H9 (cell line): ENCODE data around the gene MCOLN3. TPM values are rescaled to one million over a fixed set of nuclear protein-coding genes. Genes with fewer than 3 reads are reported as not detected.

Experiments
- DNase-seq: peaks from one replicate; pipeline ENCODE4 v3.0.0-alpha.2; 2017
- H2AFZ ChIP-seq: one replicate; pipeline ENCODE4 v1.6.1; 2013; ENCODE audit warnings: mild to moderate bottlenecking, low read length, control low read depth, moderate library complexity
- H2AK5ac ChIP-seq: 2 replicates; pipeline ENCODE4 v1.6.1; 2013; ENCODE audit warnings: low read length, control low read depth, mixed read lengths; ENCODE audit not compliant: insufficient read length
- H2BK120ac ChIP-seq: one replicate; pipeline ENCODE4 v1.6.1; 2013; ENCODE audit warnings: low read depth, mild to moderate bottlenecking, low read length, control low read depth, inconsistent platforms; ENCODE audit not compliant: poor library complexity, severe bottlenecking
- H2BK12ac ChIP-seq: 2 replicates; pipeline ENCODE4 v1.6.1; 2013; ENCODE audit warnings: low read length, control low read depth, mixed read lengths, low read depth; ENCODE audit not compliant: insufficient read length
- H2BK15ac ChIP-seq: 2 replicates; pipeline ENCODE4 v1.6.1; 2013; ENCODE audit warnings: low read depth, low read length, control low read depth
- H2BK20ac ChIP-seq: one replicate; pipeline ENCODE4 v1.6.1; 2013; ENCODE audit warnings: low read depth, mild to moderate bottlenecking, low read length, control low read depth, inconsistent platforms; ENCODE audit not compliant: poor library complexity, severe bottlenecking
- H2BK5ac ChIP-seq: 2 replicates; pipeline ENCODE4 v1.6.1; 2013; ENCODE audit warnings: low read length, control low read depth, mixed read lengths; ENCODE audit not compliant: insufficient read length
- H3K14ac ChIP-seq: 2 replicates; pipeline ENCODE4 v1.6.1; 2013; ENCODE audit warnings: low read length, control low read depth; ENCODE audit not compliant: insufficient read depth
- H3K18ac ChIP-seq: 2 replicates; pipeline ENCODE4 v1.6.1; 2013; ENCODE audit warnings: low read depth, mild to moderate bottlenecking, mixed read lengths, low read length, control low read depth; ENCODE audit not compliant: insufficient read length
- H3K23ac ChIP-seq: 2 replicates; pipeline ENCODE4 v1.6.1; 2013; ENCODE audit warnings: low read length, control low read depth, mixed read lengths, low read depth; ENCODE audit not compliant: insufficient read length
- H3K23me2 ChIP-seq: 2 replicates; pipeline ENCODE4 v1.6.1; 2013; ENCODE audit warnings: low read depth, mild to moderate bottlenecking, mixed read lengths, low read length, control low read depth; ENCODE audit not compliant: insufficient read length, poor library complexity, severe bottlenecking
- H3K27ac ChIP-seq: 2 replicates; pipeline ENCODE4 v1.5.1; 2013; ENCODE audit warnings: low read length, control low read depth, mixed read lengths, low read depth; ENCODE audit not compliant: insufficient read length
- H3K27me3 ChIP-seq: 2 replicates; pipeline ENCODE4 v1.6.1; 2013; ENCODE audit warnings: low read length, control low read depth, inconsistent platforms; ENCODE audit not compliant: insufficient read depth
- H3K4ac ChIP-seq: 2 replicates; pipeline ENCODE4 v1.6.1; 2013; ENCODE audit warnings: low read depth, mild to moderate bottlenecking, control low read depth, inconsistent platforms, low read length, moderate library complexity
- H3K4me1 ChIP-seq: 2 replicates; pipeline ENCODE4 v1.6.1; 2013; ENCODE audit warnings: low read length, control low read depth, inconsistent platforms; ENCODE audit not compliant: insufficient read depth
- H3K4me2 ChIP-seq: 2 replicates; pipeline ENCODE4 v1.6.1; 2013; ENCODE audit warnings: low read length, control low read depth, mixed read lengths; ENCODE audit not compliant: insufficient read length, insufficient read depth
- H3K56ac ChIP-seq: 2 replicates; pipeline ENCODE4 v1.6.1; 2013; ENCODE audit warnings: low read depth, mild to moderate bottlenecking, mixed read lengths, low read length, control low read depth; ENCODE audit not compliant: insufficient read length
- H3K79me1 ChIP-seq: 2 replicates; pipeline ENCODE4 v1.6.1; 2013; ENCODE audit warnings: low read depth, mild to moderate bottlenecking, moderate library complexity, low read length, control low read depth, inconsistent platforms; ENCODE audit not compliant: insufficient read depth, poor library complexity, severe bottlenecking
- H3K79me2 ChIP-seq: 2 replicates; pipeline ENCODE4 v1.6.1; 2013; ENCODE audit warnings: low read length, control low read depth, inconsistent platforms; ENCODE audit not compliant: insufficient read depth
- H3K9ac ChIP-seq: 2 replicates; pipeline ENCODE4 v1.6.1; 2013; ENCODE audit warnings: low read length, control low read depth, mixed read lengths; ENCODE audit not compliant: insufficient read length; ENCODE audit errors: extremely low read depth
- H3K9me3 ChIP-seq: one replicate; pipeline ENCODE4 v1.6.1; 2013; ENCODE audit warnings: low read depth, low read length, inconsistent platforms; ENCODE audit not compliant: control insufficient read depth
- H3T11ph ChIP-seq: one replicate; pipeline ENCODE4 v1.6.1; 2013; ENCODE audit warnings: mild to moderate bottlenecking, low read length, control low read depth, inconsistent platforms
- H4K20me1 ChIP-seq: one replicate; pipeline ENCODE4 v1.6.1; 2013; ENCODE audit not compliant: control insufficient read depth, insufficient read length, insufficient read depth
- H4K5ac ChIP-seq: 2 replicates; pipeline ENCODE4 v1.6.1; 2013; ENCODE audit warnings: low read depth, mild to moderate bottlenecking, mixed read lengths, low read length, control low read depth; ENCODE audit not compliant: insufficient read length
- H4K8ac ChIP-seq: replicated peaks from 2 replicates; pipeline ENCODE4 v1.6.1; 2013; ENCODE audit warnings: low read length, control low read depth, mixed read lengths, low read depth; ENCODE audit not compliant: insufficient read length
- H4K91ac ChIP-seq: 2 replicates; pipeline ENCODE4 v1.6.1; 2013; ENCODE audit warnings: low read depth, mild to moderate bottlenecking, moderate library complexity, mixed read lengths, low read length, control low read depth; ENCODE audit not compliant: insufficient read length
- H3K27ac Mint-ChIP-seq, 3 experiments: 2 replicates in 2 of 3; 3 replicates in 1 of 3; pipeline ENCODE4 v1.8.0; 2020 to 2021; ENCODE audit warnings: mixed read lengths in 3 of 3, mild to moderate bottlenecking in 1 of 3, moderate library complexity in 1 of 3
- H3K27me3 Mint-ChIP-seq: 2 replicates; pipeline ENCODE4 v1.8.0; 2021; ENCODE audit warnings: low read depth, mild to moderate bottlenecking, moderate library complexity, mixed read lengths
- H3K36me3 Mint-ChIP-seq, 3 experiments: 2 replicates in 2 of 3; 3 replicates in 1 of 3; pipeline ENCODE4 v1.8.0; 2020 to 2021; ENCODE audit warnings: low read depth in 3 of 3, mixed read lengths in 3 of 3; ENCODE audit not compliant: insufficient read depth in 1 of 3
- H3K4me1 Mint-ChIP-seq, 2 experiments: 2 replicates each; pipeline ENCODE4 v1.8.0; 2020; ENCODE audit warnings: mixed read lengths in 2 of 2
- H3K4me3 Mint-ChIP-seq, 2 experiments: 2 replicates in 1 of 2; 3 replicates in 1 of 2; pipeline ENCODE4 v1.8.0; 2020 to 2021; ENCODE audit warnings: mild to moderate bottlenecking in 2 of 2, mixed read lengths in 2 of 2, moderate library complexity in 1 of 2
- H3K9me3 Mint-ChIP-seq, 2 experiments: 2 replicates in 1 of 2; 3 replicates in 1 of 2; pipeline ENCODE4 v1.8.0; 2020; ENCODE audit warnings: mild to moderate bottlenecking in 2 of 2, mixed read lengths in 2 of 2, moderate library complexity in 1 of 2
- CTCF ChIP-seq: fragments of 200-600 bp; sonication (generic); conservative IDR thresholded peaks from 3 replicates; pipeline ENCODE4 v1.8.0; 2021; ENCODE audit warnings: antibody characterized with exemption, mild to moderate bottlenecking
- total RNA-seq: library from RNA; stranded (reverse); gene quantifications from 2 replicates; pipeline ENCODE4 v1.2.1, GENCODE V29; 2021

MCOLN3 gene
- total RNA-seq, 1 experiment from 2014 or later = 10.8 TPM

- Histone ChIP-seq H3K27ac (no peak overlapping the region), H4K91ac (no peak overlapping the region), H2AFZ (no peak overlapping the region), H2AK5ac (no peak overlapping the region), H2BK5ac (no peak overlapping the region), H3K9ac (no peak overlapping the region), H3T11ph (no peak overlapping the region), H2BK12ac (no peak overlapping the region), H3K23me2 (no peaks in the 10 kb centered on the region), H2BK120ac (no peak overlapping the region), H4K8ac (no peak overlapping the region), H3K79me1 (no peaks in the 10 kb centered on the region), H3K56ac (no peak overlapping the region), H3K4me1 (no peaks in the 10 kb centered on the region; the same call in 1 of the 2 replicates), H4K20me1 (no peaks in the 10 kb centered on the region), H3K14ac (no peak overlapping the region), H4K5ac (no peak overlapping the region), H3K4me2 (no peak overlapping the region), H3K18ac (no peak overlapping the region), H3K79me2 (no peaks in the 10 kb centered on the region), H2BK15ac (no peak overlapping the region), H3K4ac (no peak overlapping the region), H2BK20ac (no peak overlapping the region), H3K27me3 (peaks cover 12% of the 10 kb centered on the region; the same call in 1 of the 2 replicates), H3K23ac (no peak overlapping the region), H3K9me3 (no peaks in the 10 kb centered on the region)
- no peak overlapping the region for H3K27ac Mint-ChIP-seq
- no peak for TF ChIP-seq CTCF
- H3K27me3 Mint-ChIP-seq = peaks cover 38% of the 10 kb centered on the region
- H3K36me3 Mint-ChIP-seq = no peaks in the 10 kb centered on the region
- no peak overlapping the region; a peak in 1 of 5 replicates for H3K4me3 Mint-ChIP-seq
- H3K9me3 Mint-ChIP-seq = no peaks in the 10 kb centered on the region
- peaks cover 20 to 21% of the 10 kb centered on the region in 2 experiments for H3K4me1 Mint-ChIP-seq
- DNase-seq = no peak
Observed at GRCh38 chr1:85042413-85042812, 5.9 kb downstream of the MCOLN3 start.
